HepG2 (cell line): Measurements from ENCODE around the gene NUDT17. TPM values are rescaled to one million over a fixed set of nuclear protein-coding genes. Genes with fewer than 3 reads are reported as not detected.

Source experiments
- ATAC-seq: fragments of 200-7000 bp; cut with Tn5 transposase; 3 replicates; pipeline ENCODE4 v1.9.1; 2020; ENCODE audit warnings: mild to moderate bottlenecking, moderate library complexity
- BruUV-seq: library from RNA; stranded (reverse); fragments of 400-500 nt; replicated peaks from 2 replicates; lab custom pipeline; 2021; lab: Mats Ljungman, UMichigan
- CTCF ChIA-PET: fragments of 300-600 bp; formaldehyde crosslinking; extraction: SDS; loops from one replicate; lab custom pipeline; 2021; ENCODE audit warnings: low total read pairs, inconsistent platforms, low intra/inter-chr PET ratio; lab: Yijun Ruan, JAX
- POLR2A ChIA-PET: fragments of 350-600 bp; sonication (Branson Sonifier 250); formaldehyde crosslinking; loops from one replicate; lab custom pipeline; 2020; ENCODE audit warnings: antibody characterized with exemption, inconsistent platforms; lab: Yijun Ruan, JAX
- DNase-seq: peaks from one replicate; pipeline ENCODE4 v3.0.0-alpha.2; 2015; ENCODE audit warnings: low spot score
- FAIRE-seq: peaks from 3 replicates; lab custom pipeline; 2011; peaks lifted over from hg19 to GRCh38; lab: Jason Lieb, UNC
- H2AFZ ChIP-seq: one replicate; pipeline ENCODE4 v1.6.1; 2011; ENCODE audit warnings: low read length, inconsistent platforms
- H3K27ac ChIP-seq: fragments of 300-600 bp; 3 replicates; pipeline ENCODE4 v1.8.0; 2011; ENCODE audit warnings: mixed run types, mild to moderate bottlenecking, mixed read lengths, low read length, inconsistent platforms; ENCODE audit not compliant: insufficient read depth; ENCODE audit errors: extremely low read length
- H3K27me3 ChIP-seq, 2 experiments: fragments of 200-600 bp in 1 of 2; 2 replicates in 1 of 2; 3 replicates in 1 of 2; pipeline versions ENCODE4 v1.6.0 to v1.8.0; 2011; ENCODE audit warnings: low read length in 2 of 2, mild to moderate bottlenecking in 2 of 2, moderate library complexity in 2 of 2, inconsistent platforms in 1 of 2; ENCODE audit not compliant: insufficient read depth in 2 of 2, control insufficient read depth in 1 of 2
- H3K36me3 ChIP-seq, 2 experiments: fragments of 200-600 bp in 1 of 2; replicated peaks in 1 of 2; 2 replicates in 1 of 2; 3 replicates in 1 of 2; pipeline versions ENCODE4 v1.5.1 to v1.8.0; 2011; ENCODE audit warnings: low read length in 2 of 2, inconsistent platforms in 1 of 2; ENCODE audit not compliant: insufficient read depth in 2 of 2, control insufficient read depth in 1 of 2
- H3K4me1 ChIP-seq: 2 replicates; pipeline ENCODE4 v1.5.1; 2012; ENCODE audit warnings: low read length, inconsistent platforms; ENCODE audit not compliant: insufficient read depth
- H3K4me2 ChIP-seq: 2 replicates; pipeline ENCODE4 v1.6.0; 2011; ENCODE audit warnings: low read depth, low read length, inconsistent platforms
- H3K4me3 ChIP-seq, 3 experiments: fragments of 200-600 bp in 1 of 3; sonication (generic), shearing (Covaris generic) in 1 of 3; replicated peaks in 1 of 3; 2 replicates each; pipeline ENCODE4 v1.5.1; 2011 to 2016; ENCODE audit warnings: low read length in 3 of 3, inconsistent platforms in 2 of 3, low read depth in 2 of 3, mild to moderate bottlenecking in 2 of 3, control low read depth in 1 of 3, mixed read lengths in 1 of 3; ENCODE audit not compliant: insufficient read depth in 1 of 3
- H3K79me2 ChIP-seq: one replicate; pipeline ENCODE4 v1.6.1; 2011; ENCODE audit warnings: low read length, inconsistent platforms; ENCODE audit not compliant: insufficient read depth
- H3K9ac ChIP-seq: 2 replicates; pipeline ENCODE4 v1.6.0; 2011; ENCODE audit warnings: mild to moderate bottlenecking, low read depth, low read length, inconsistent platforms; ENCODE audit not compliant: insufficient read depth
- H3K9me3 ChIP-seq: 2 replicates; pipeline ENCODE4 v1.5.1; 2012; ENCODE audit warnings: mild to moderate bottlenecking, low read length
- H4K20me1 ChIP-seq: 2 replicates; pipeline ENCODE4 v1.6.0; 2011; ENCODE audit warnings: inconsistent platforms, mild to moderate bottlenecking, low read length, moderate library complexity; ENCODE audit not compliant: insufficient read depth
- FOSL2 ChIP-seq: sonication (generic); formaldehyde crosslinking; IDR thresholded peaks from 2 replicates; pipeline ENCODE4 v1.4.0; 2020; ENCODE audit warnings: missing genetic modification reagents
- ZBTB21 ChIP-seq: sonication (generic); formaldehyde crosslinking; IDR thresholded peaks from 2 replicates; pipeline ENCODE4 v1.4.0; 2020; ENCODE audit warnings: missing genetic modification reagents
- ZNF224 ChIP-seq: sonication (generic); formaldehyde crosslinking; IDR thresholded peaks from 2 replicates; pipeline ENCODE4 v1.5.0; 2020; ENCODE audit warnings: mild to moderate bottlenecking, missing genetic modification reagents
- ZNF33B ChIP-seq: sonication (generic); formaldehyde crosslinking; IDR thresholded peaks from 2 replicates; pipeline ENCODE4 v1.5.1; 2020; ENCODE audit warnings: mild to moderate bottlenecking, missing genetic modification reagents
- ZNF7 ChIP-seq: IDR thresholded peaks from 2 replicates; pipeline ENCODE4 v1.6.1; 2016; ENCODE audit warnings: missing biosample characterization, missing genetic modification reagents
- WGBS: methylation state at CpG from one replicate; pipeline ENCODE4 v1.1.6; 2017; ENCODE audit warnings: low lambda C conversion rate; 5-methylcytosine and 5-hydroxymethylcytosine counted together
- in situ Hi-C: cut with HindIII; loops from 2 replicates; pipeline ENCODE4 v1.10.0; 2017; ENCODE audit warnings: low pct_unique_long_range_greater_than_20kb; ENCODE audit not compliant: extremely low pct_ligation_motif_present
- intact Hi-C: fragments of 100-400 bp; cut with micrococcal nuclease; formaldehyde crosslinking; loops from one replicate; pipeline ENCODE4 v1.10.0; 2022; ENCODE audit not compliant: unreplicated experiment
- polyA plus RNA-seq, 8 experiments: library from polyadenylated mRNA; depleted of rRNA in 3 of 8; stranded (reverse) in 7 of 8; unstranded in 1 of 8; fragments of >200 nt; fragmentation: Illumina TruSeq in 4 of 8; extraction: Trizol in 4 of 8; gene quantifications; 2 replicates each; pipeline versions ENCODE4 v1.2.1 to v1.2.3, GENCODE V29; 2011 to 2016; ENCODE audit warnings: low read depth in 4 of 8, missing spikeins in 1 of 8, mixed read lengths in 1 of 8; ENCODE audit not compliant: insufficient read depth in 1 of 8
- total RNA-seq, 5 experiments: library from RNA; depleted of rRNA; stranded (reverse); fragments of >200 nt; fragmentation: Illumina TruSeq; extraction: Trizol; gene quantifications; 2 replicates each; pipeline ENCODE4 v1.2.3, GENCODE V29; 2016; ENCODE audit warnings: low read depth in 1 of 5
- TF ChIP-seq, protein P1 (sequence below): IDR thresholded peaks from 2 replicates; pipeline ENCODE4 v1.6.1; 2016; ENCODE audit warnings: low read depth, missing genetic modification reagents, missing compliant biosample characterization
- TF ChIP-seq, protein P2 (sequence below): IDR thresholded peaks from 2 replicates; pipeline ENCODE4 v1.6.1; 2016; ENCODE audit warnings: control low read depth
- TF ChIP-seq, protein P3 (sequence below): sonication (generic); formaldehyde crosslinking; IDR thresholded peaks from 2 replicates; pipeline ENCODE4 v1.5.1; 2020; ENCODE audit warnings: mild to moderate bottlenecking, missing genetic modification reagents, borderline replicate concordance

The NUDT17 gene
- total and polyA plus RNA-seq, 2 of the 13 experiments (the other 11 are each of a cell fraction or from before 2014, with no cell fraction given) = 2.6 to 5.8 TPM

DNA sequence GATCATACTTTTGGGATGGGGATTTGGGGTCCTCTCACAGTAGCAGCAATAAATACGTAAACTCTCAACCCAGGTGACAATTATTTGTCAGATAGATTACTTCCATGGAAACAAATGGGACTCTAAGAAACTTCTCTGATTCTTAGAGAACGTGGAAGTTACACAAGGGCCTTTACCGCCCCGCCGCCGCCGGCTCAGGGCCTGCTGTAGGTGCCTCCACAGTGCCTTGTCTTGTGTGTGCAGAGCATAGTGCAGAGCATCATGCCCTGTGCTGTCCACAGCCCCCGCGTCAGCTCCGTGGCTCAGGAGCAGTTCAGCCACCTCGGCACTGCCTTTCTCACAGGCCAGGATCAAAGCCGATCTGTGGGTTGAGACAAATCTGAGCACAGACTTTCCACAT is 29.2 kb downstream of the NUDT17 start (continued):
- TF ChIP-seq, protein P1, sequence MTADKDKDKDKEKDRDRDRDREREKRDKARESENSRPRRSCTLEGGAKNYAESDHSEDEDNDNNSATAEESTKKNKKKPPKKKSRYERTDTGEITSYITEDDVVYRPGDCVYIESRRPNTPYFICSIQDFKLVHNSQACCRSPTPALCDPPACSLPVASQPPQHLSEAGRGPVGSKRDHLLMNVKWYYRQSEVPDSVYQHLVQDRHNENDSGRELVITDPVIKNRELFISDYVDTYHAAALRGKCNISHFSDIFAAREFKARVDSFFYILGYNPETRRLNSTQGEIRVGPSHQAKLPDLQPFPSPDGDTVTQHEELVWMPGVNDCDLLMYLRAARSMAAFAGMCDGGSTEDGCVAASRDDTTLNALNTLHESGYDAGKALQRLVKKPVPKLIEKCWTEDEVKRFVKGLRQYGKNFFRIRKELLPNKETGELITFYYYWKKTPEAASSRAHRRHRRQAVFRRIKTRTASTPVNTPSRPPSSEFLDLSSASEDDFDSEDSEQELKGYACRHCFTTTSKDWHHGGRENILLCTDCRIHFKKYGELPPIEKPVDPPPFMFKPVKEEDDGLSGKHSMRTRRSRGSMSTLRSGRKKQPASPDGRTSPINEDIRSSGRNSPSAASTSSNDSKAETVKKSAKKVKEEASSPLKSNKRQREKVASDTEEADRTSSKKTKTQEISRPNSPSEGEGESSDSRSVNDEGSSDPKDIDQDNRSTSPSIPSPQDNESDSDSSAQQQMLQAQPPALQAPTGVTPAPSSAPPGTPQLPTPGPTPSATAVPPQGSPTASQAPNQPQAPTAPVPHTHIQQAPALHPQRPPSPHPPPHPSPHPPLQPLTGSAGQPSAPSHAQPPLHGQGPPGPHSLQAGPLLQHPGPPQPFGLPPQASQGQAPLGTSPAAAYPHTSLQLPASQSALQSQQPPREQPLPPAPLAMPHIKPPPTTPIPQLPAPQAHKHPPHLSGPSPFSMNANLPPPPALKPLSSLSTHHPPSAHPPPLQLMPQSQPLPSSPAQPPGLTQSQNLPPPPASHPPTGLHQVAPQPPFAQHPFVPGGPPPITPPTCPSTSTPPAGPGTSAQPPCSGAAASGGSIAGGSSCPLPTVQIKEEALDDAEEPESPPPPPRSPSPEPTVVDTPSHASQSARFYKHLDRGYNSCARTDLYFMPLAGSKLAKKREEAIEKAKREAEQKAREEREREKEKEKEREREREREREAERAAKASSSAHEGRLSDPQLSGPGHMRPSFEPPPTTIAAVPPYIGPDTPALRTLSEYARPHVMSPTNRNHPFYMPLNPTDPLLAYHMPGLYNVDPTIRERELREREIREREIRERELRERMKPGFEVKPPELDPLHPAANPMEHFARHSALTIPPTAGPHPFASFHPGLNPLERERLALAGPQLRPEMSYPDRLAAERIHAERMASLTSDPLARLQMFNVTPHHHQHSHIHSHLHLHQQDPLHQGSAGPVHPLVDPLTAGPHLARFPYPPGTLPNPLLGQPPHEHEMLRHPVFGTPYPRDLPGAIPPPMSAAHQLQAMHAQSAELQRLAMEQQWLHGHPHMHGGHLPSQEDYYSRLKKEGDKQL (CRISPR knock-in tag) = no peak
- no peak for TF ChIP-seq ZNF7 (CRISPR knock-in tag)
- TF ChIP-seq ZBTB21 (CRISPR knock-in tag) = no peak
- no peak for TF ChIP-seq ZNF33B
- TF ChIP-seq, protein P2, sequence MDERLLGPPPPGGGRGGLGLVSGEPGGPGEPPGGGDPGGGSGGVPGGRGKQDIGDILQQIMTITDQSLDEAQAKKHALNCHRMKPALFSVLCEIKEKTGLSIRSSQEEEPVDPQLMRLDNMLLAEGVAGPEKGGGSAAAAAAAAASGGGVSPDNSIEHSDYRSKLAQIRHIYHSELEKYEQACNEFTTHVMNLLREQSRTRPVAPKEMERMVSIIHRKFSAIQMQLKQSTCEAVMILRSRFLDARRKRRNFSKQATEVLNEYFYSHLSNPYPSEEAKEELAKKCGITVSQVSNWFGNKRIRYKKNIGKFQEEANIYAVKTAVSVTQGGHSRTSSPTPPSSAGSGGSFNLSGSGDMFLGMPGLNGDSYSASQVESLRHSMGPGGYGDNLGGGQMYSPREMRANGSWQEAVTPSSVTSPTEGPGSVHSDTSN (CRISPR knock-in tag) = no peak

DNA sequence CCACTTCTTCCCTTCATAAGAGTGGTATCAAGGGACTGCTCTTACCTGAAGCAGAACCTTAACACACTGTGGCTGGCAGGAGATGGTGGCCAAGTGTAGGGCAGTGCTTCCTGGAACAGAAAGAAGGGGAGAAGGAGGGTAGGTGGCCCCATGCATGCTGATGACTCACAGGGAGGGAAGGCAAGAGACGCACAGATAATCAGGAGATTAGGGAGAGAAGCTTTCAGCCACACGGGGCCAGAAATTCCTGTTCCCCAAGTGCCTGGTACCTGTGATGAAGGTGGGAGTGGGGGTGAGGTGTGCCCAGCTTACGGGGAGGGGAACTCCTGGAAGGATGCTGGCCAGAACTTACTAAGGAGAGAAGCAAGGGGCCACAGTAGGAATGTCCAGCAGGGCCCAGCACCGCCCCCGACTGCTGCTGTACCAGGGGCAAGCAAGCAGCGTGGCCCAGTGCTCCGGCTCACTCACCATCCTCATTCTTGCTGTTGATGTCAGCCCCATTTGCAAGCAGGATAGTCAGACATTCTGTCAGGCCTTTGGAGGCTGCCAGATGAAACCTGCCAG is 32.6 kb downstream of the NUDT17 start:
- Histone ChIP-seq H3K79me2 (no peaks in the 10 kb centered on the region), H3K9me3 (no peaks in the 10 kb centered on the region), H3K27ac (no peak overlapping the region), H3K36me3 (no peaks in the 10 kb centered on the region), H2AFZ (no peak overlapping the region), H3K4me2 (no peak overlapping the region), H3K9ac (no peak overlapping the region), H4K20me1 (no peaks in the 10 kb centered on the region), H3K27me3 (peaks cover 4 to 50% of the 10 kb centered on the region in 2 experiments; a peak in 3 of 5 replicates), H3K4me1 (0 out of 2 replicates have a peak, but pooled peaks cover 7% of the 10 kb centered on the region), H3K4me3 (no peak overlapping the region)
- POLR2A ChIA-PET = no interaction called here
- ATAC-seq = no peak
- TF ChIP-seq, protein P3, sequence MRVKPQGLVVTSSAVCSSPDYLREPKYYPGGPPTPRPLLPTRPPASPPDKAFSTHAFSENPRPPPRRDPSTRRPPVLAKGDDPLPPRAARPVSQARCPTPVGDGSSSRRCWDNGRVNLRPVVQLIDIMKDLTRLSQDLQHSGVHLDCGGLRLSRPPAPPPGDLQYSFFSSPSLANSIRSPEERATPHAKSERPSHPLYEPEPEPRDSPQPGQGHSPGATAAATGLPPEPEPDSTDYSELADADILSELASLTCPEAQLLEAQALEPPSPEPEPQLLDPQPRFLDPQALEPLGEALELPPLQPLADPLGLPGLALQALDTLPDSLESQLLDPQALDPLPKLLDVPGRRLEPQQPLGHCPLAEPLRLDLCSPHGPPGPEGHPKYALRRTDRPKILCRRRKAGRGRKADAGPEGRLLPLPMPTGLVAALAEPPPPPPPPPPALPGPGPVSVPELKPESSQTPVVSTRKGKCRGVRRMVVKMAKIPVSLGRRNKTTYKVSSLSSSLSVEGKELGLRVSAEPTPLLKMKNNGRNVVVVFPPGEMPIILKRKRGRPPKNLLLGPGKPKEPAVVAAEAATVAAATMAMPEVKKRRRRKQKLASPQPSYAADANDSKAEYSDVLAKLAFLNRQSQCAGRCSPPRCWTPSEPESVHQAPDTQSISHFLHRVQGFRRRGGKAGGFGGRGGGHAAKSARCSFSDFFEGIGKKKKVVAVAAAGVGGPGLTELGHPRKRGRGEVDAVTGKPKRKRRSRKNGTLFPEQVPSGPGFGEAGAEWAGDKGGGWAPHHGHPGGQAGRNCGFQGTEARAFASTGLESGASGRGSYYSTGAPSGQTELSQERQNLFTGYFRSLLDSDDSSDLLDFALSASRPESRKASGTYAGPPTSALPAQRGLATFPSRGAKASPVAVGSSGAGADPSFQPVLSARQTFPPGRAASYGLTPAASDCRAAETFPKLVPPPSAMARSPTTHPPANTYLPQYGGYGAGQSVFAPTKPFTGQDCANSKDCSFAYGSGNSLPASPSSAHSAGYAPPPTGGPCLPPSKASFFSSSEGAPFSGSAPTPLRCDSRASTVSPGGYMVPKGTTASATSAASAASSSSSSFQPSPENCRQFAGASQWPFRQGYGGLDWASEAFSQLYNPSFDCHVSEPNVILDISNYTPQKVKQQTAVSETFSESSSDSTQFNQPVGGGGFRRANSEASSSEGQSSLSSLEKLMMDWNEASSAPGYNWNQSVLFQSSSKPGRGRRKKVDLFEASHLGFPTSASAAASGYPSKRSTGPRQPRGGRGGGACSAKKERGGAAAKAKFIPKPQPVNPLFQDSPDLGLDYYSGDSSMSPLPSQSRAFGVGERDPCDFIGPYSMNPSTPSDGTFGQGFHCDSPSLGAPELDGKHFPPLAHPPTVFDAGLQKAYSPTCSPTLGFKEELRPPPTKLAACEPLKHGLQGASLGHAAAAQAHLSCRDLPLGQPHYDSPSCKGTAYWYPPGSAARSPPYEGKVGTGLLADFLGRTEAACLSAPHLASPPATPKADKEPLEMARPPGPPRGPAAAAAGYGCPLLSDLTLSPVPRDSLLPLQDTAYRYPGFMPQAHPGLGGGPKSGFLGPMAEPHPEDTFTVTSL (CRISPR knock-in tag) = no peak
- TF ChIP-seq FOSL2 (CRISPR knock-in tag) = 0 out of 2 replicates have a peak, but pooled peaks have one; percentile 21
- TF ChIP-seq ZNF224 (CRISPR knock-in tag) = no peak
- in situ Hi-C loops (no loop called here), intact Hi-C loops (no loop called here)
- no peak for DNase-seq
- FAIRE-seq = no peak
- 4% methylated on average over 3 of the region's 7 CpGs for WGBS
- no TSS peak for BruUV-seq
- CTCF ChIA-PET = no interaction called here
